LNCAP (cell line): ENCODE data around the gene KBTBD13.

Source experiments
- CTCF ChIP-seq: fragments of 450-650 bp; IDR thresholded peaks from 2 replicates; pipeline ENCODE4 v1.5.1; 2017; ENCODE audit warnings: mild to moderate bottlenecking

Gene KBTBD13

GRCh38 chr15:65106011-65106590, 29.6 kb downstream of the KBTBD13 start:
- no peak for TF ChIP-seq CTCF

DNA sequence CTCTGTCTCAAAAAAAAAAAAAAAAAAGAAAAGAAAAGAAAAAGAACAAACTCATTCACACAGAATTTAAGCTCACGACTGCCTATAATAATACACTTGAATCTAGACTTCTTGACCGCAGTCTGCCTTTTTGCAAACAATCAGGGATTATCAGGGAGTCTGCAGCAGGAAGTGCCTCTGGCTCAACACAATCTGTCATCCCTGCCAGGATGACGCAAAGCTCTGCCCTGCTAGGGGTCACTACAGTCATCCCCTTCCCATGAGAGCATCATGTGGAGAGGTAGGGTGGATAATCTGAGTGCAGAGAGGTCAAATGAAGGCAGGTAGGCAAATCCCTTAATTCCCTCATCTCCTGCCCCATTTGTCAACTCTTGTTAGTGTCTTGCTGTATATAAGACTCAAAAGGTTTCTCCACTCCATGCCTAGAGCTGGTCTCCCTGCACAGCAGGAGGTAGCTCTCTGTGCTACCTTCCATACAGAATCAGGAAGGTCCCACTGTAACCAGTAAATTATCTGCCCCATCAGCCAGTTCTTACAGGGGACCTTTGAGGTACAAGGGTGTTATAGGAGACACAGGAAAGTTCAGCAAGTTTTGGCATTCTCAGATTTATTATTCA, 34.2 kb downstream of the KBTBD13 start:
- no peak for TF ChIP-seq CTCF

DNA sequence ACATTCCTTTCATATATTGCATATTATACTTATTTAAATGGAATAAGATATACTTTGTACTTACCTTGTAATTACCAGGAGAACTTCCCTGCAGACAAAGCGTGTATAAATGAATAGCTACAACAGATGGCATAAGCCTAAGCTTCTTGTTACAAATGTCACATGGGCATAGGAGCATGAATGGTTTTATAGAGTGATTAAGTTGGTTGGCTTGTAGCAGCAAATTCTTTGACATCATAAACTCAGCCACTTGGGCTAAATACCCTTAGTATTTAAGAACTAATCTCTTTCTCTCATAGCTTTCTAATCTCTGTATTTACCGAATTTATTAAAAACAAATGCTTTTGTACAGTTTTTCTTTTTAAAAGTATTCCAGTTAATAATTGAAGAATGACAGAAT, 38.5 kb downstream of the KBTBD13 start, which contains the start of gene UBAP1L:
TSS of gene UBAP1L (minus strand) at position 115 of the 400 bp plus-strand sequence. CDS start 8,985 bp downstream, outside the sequence.
- TF ChIP-seq CTCF, result no peak

DNA sequence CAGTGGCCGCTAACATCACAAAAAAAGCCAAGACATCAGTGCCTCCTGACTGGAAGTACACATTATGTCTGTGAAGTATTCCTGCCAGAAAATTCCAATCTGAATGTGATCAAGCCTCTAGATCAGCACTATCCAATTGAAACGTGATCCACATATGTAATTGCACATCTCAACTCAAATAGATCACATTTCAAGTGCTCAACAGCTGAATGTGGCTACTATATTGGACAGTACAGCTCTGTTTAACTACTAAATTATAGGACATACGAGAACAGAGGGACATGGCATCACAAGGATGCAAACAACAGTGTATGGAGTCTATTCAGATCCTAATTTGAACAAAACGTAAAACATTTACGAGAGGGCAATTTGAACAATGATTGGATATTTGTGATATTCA, 39.0 kb downstream of the KBTBD13 start:
- no peak for TF ChIP-seq CTCF
